ENCODE data around the gene TXNRD2.

TXNRD2 gene

GRCh38 chr22:19852177-19852781 is 89.3 kb downstream of the TXNRD2 start:
- no peaks in the 10 kb centered on the region for H3K9me3 ChIP-seq (ENCODE audit: control insufficient read depth, insufficient read depth, low read length)
- DNase-seq (ENCODE audit: low read depth, low spot score): no peak
- no peak overlapping the region for H3K27ac ChIP-seq (ENCODE audit: low read length)
- no CpG with 5 or more reads among the region's 12 CpGs for WGBS (ENCODE audit: insufficient coverage, insufficient read length)
- peaks cover 6% of the 10 kb centered on the region for H3K4me1 ChIP-seq (ENCODE audit: control insufficient read depth, insufficient read depth, low read length)
- H3K27me3 ChIP-seq (ENCODE audit: control insufficient read depth, insufficient read depth, low read length): no peaks in the 10 kb centered on the region
- no peak overlapping the region for H3K4me3 ChIP-seq (ENCODE audit: low read length)
- H3K36me3 ChIP-seq (ENCODE audit: control insufficient read depth, insufficient read depth, low read length): peaks cover 9% of the 10 kb centered on the region

GRCh38 chr22:19851291-19852176 is 90.1 kb downstream of the TXNRD2 start:
- H3K4me3 ChIP-seq (ENCODE audit: low read length): no peak overlapping the region
- H3K9me3 ChIP-seq (ENCODE audit: control insufficient read depth, insufficient read depth, low read length): no peaks in the 10 kb centered on the region
- no peak overlapping the region for H3K27ac ChIP-seq (ENCODE audit: low read length)
- DNase-seq (ENCODE audit: low read depth, low spot score): no peak
- peaks cover 6% of the 10 kb centered on the region for H3K4me1 ChIP-seq (ENCODE audit: control insufficient read depth, insufficient read depth, low read length)
- H3K27me3 ChIP-seq (ENCODE audit: control insufficient read depth, insufficient read depth, low read length): no peaks in the 10 kb centered on the region
- H3K36me3 ChIP-seq (ENCODE audit: control insufficient read depth, insufficient read depth, low read length): peaks cover 9% of the 10 kb centered on the region
- WGBS (ENCODE audit: insufficient coverage, insufficient read length): no CpG with 5 or more reads among the region's 21 CpGs

GRCh38 chr22:19850763-19851109 is 90.9 kb downstream of the TXNRD2 start:
- H3K4me1 ChIP-seq (ENCODE audit: control insufficient read depth, insufficient read depth, low read length): peaks cover 6% of the 10 kb centered on the region
- no peak overlapping the region for H3K4me3 ChIP-seq (ENCODE audit: low read length)
- no peak overlapping the region for H3K27ac ChIP-seq (ENCODE audit: low read length)
- DNase-seq (ENCODE audit: low read depth, low spot score): no peak
- no CpG with 5 or more reads among the region's 9 CpGs for WGBS (ENCODE audit: insufficient coverage, insufficient read length)
- H3K27me3 ChIP-seq (ENCODE audit: control insufficient read depth, insufficient read depth, low read length): no peaks in the 10 kb centered on the region
- peaks cover 9% of the 10 kb centered on the region for H3K36me3 ChIP-seq (ENCODE audit: control insufficient read depth, insufficient read depth, low read length)
- H3K9me3 ChIP-seq (ENCODE audit: control insufficient read depth, insufficient read depth, low read length): no peaks in the 10 kb centered on the region

GRCh38 chr22:19849835-19850762 is 91.5 kb downstream of the TXNRD2 start:
- WGBS (ENCODE audit: insufficient coverage, insufficient read length): no CpG with 5 or more reads among the region's 9 CpGs
- Histone ChIP-seq H3K27me3 (ENCODE audit: control insufficient read depth, insufficient read depth, low read length) (no peaks in the 10 kb centered on the region), H3K9me3 (ENCODE audit: control insufficient read depth, insufficient read depth, low read length) (no peaks in the 10 kb centered on the region), H3K4me1 (ENCODE audit: control insufficient read depth, insufficient read depth, low read length) (peaks cover 4% of the 10 kb centered on the region; the same call in 1 of the 2 replicates), H3K36me3 (ENCODE audit: control insufficient read depth, insufficient read depth, low read length) (peaks cover 9% of the 10 kb centered on the region), H3K27ac (ENCODE audit: low read length) (no peak overlapping the region), H3K4me3 (ENCODE audit: low read length) (no peak overlapping the region)
- no peak for DNase-seq (ENCODE audit: low read depth, low spot score)

GRCh38 chr22:19848298-19849224 is 93.1 kb downstream of the TXNRD2 start:
- no peaks in the 10 kb centered on the region for H3K27me3 ChIP-seq (ENCODE audit: control insufficient read depth, insufficient read depth, low read length)
- DNase-seq (ENCODE audit: low read depth, low spot score): no peak
- peaks cover 9% of the 10 kb centered on the region for H3K36me3 ChIP-seq (ENCODE audit: control insufficient read depth, insufficient read depth, low read length)
- peaks cover 4% of the 10 kb centered on the region; the same call in 1 of the 2 replicates for H3K4me1 ChIP-seq (ENCODE audit: control insufficient read depth, insufficient read depth, low read length)
- H3K4me3 ChIP-seq (ENCODE audit: low read length): no peak overlapping the region
- no peak overlapping the region for H3K27ac ChIP-seq (ENCODE audit: low read length)
- H3K9me3 ChIP-seq (ENCODE audit: control insufficient read depth, insufficient read depth, low read length): no peaks in the 10 kb centered on the region
- no CpG with 5 or more reads among the region's 7 CpGs for WGBS (ENCODE audit: insufficient coverage, insufficient read length)

- no CpG with 5 or more reads among the region's 2 CpGs for WGBS (ENCODE audit: insufficient coverage, insufficient read length)
- Histone ChIP-seq H3K27ac (ENCODE audit: low read length) (no peak overlapping the region), H3K36me3 (ENCODE audit: control insufficient read depth, insufficient read depth, low read length) (peaks cover 9% of the 10 kb centered on the region), H3K9me3 (ENCODE audit: control insufficient read depth, insufficient read depth, low read length) (no peaks in the 10 kb centered on the region), H3K27me3 (ENCODE audit: control insufficient read depth, insufficient read depth, low read length) (no peaks in the 10 kb centered on the region), H3K4me3 (ENCODE audit: low read length) (no peak overlapping the region), H3K4me1 (ENCODE audit: control insufficient read depth, insufficient read depth, low read length) (peaks cover 2% of the 10 kb centered on the region; the same call in 1 of the 2 replicates)
- no peak for DNase-seq (ENCODE audit: low read depth, low spot score)
Observed at GRCh38 chr22:19847345-19847632, 94.3 kb downstream of the TXNRD2 start.

GRCh38 chr22:19846620-19847344 is 94.8 kb downstream of the TXNRD2 start:
- no CpG with 5 or more reads among the region's 9 CpGs for WGBS (ENCODE audit: insufficient coverage, insufficient read length)
- H3K36me3 ChIP-seq (ENCODE audit: control insufficient read depth, insufficient read depth, low read length): peaks cover 5% of the 10 kb centered on the region

GRCh38 chr22:19845054-19845722 is 96.4 kb downstream of the TXNRD2 start:
- Histone ChIP-seq H3K27me3 (ENCODE audit: control insufficient read depth, insufficient read depth, low read length) (no peaks in the 10 kb centered on the region), H3K9me3 (ENCODE audit: control insufficient read depth, insufficient read depth, low read length) (no peaks in the 10 kb centered on the region), H3K4me3 (ENCODE audit: low read length) (no peak overlapping the region), H3K4me1 (ENCODE audit: control insufficient read depth, insufficient read depth, low read length) (peaks cover 2% of the 10 kb centered on the region; the same call in 1 of the 2 replicates), H3K36me3 (ENCODE audit: control insufficient read depth, insufficient read depth, low read length) (no peaks in the 10 kb centered on the region), H3K27ac (ENCODE audit: low read length) (no peak overlapping the region)
- no CpG with 5 or more reads among the region's 8 CpGs for WGBS (ENCODE audit: insufficient coverage, insufficient read length)
- no peak for DNase-seq (ENCODE audit: low read depth, low spot score)

More at GRCh38 chr22:19846620-19847344, 94.8 kb downstream of the TXNRD2 start:
- Histone ChIP-seq H3K9me3 (ENCODE audit: control insufficient read depth, insufficient read depth, low read length) (no peaks in the 10 kb centered on the region), H3K4me1 (ENCODE audit: control insufficient read depth, insufficient read depth, low read length) (peaks cover 2% of the 10 kb centered on the region; the same call in 1 of the 2 replicates), H3K4me3 (ENCODE audit: low read length) (no peak overlapping the region), H3K27ac (ENCODE audit: low read length) (no peak overlapping the region), H3K27me3 (ENCODE audit: control insufficient read depth, insufficient read depth, low read length) (no peaks in the 10 kb centered on the region)
- no peak for DNase-seq (ENCODE audit: low read depth, low spot score)

Measured in iPS DF 6.9 (cell line).